Omental fat pad (tissue), 4 donors: ENCODE data around the gene DNAJB14. TPM values are rescaled to one million over a fixed set of nuclear protein-coding genes. Genes with fewer than 3 reads are reported as not detected.

Experiments used
- ATAC-seq: fragments of 150-250 bp; one replicate; pipeline ENCODE4 v1.9.1; 2016; ENCODE audit warnings: mild to moderate bottlenecking, moderate library complexity; ENCODE audit not compliant: low FRiP score
- DNase-seq: peaks from one replicate; pipeline ENCODE4 v3.0.0-alpha.2; 2019; ENCODE audit warnings: low spot score
- CTCF ChIP-seq, 3 donors: fragments of 450-650 bp; IDR thresholded peaks; one replicate each; pipeline ENCODE4 v1.5.1; 2016 to 2017; ENCODE audit warnings: antibody characterized with exemption in 3 of 3, mild to moderate bottlenecking in 3 of 3, moderate library complexity in 2 of 3
- total RNA-seq, 4 donors: library from RNA; depleted of rRNA; stranded (reverse); fragments of >200 nt; gene quantifications; one replicate each; pipeline ENCODE4 v1.1.0, GENCODE V29; 2016

Gene DNAJB14
- total RNA-seq, 4 donors from 2014 or later = 27.7 to 45.2 (median 32.6) TPM

DNA sequence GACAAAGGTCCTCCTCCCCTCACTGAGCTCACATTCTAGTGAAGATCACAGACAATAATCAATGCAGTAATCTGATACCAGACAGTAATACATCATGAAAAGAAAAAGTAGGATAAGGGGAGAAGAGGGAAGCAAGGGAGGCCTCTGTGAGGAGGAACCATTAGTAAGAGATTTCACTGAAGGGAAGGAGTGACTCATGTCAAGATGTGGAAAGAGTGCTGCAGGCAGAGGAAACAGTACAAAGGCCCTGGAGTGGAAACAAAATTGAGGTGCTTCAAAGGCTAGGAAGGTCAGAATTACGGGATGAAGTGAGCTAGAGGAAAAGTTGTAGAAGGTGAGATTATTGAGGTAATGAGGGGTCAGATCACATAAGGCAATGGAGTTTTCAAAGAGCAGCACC, 90.3 kb downstream of the DNAJB14 start:
- no peak for DNase-seq
- peak; percentile 57 for ATAC-seq
- no peak for TF ChIP-seq CTCF (IDR thresholded peaks at IDR 0.05)

- TF ChIP-seq CTCF (IDR thresholded peaks at IDR 0.05) = no peak
- DNase-seq = no peak
- ATAC-seq = no peak
These were observed 90.7 kb downstream of the DNAJB14 start for GRCh38 chr4:99855678-99856077.

DNA sequence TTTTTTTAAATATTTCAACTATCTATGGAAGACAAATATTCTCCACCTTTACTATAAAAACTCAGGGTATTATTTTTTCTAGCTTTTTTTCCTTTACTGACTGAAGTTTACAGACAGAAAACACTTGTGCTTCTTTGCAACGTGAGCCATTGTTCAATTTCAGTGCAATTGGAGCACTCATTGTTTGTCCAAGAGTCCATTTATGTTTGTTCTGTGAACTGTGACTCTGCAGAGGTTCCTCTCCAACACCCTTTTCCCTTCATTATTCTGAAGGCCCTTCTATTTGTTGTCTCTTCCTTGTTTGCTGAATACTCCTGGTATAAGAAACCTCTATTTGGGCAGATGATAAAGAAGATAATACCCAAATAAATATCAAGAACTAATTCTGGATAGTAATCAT, 92.4 kb downstream of the DNAJB14 start:
- DNase-seq (no peak), ATAC-seq (no peak)
- no peak for TF ChIP-seq CTCF (IDR thresholded peaks at IDR 0.05)

- no peak for ATAC-seq
- no peak for TF ChIP-seq CTCF (IDR thresholded peaks at IDR 0.05)
- no peak for DNase-seq
These were observed 93.2 kb downstream of the DNAJB14 start for GRCh38 chr4:99853190-99853589.

- DNase-seq = no peak
- no peak for TF ChIP-seq CTCF (IDR thresholded peaks at IDR 0.05)
- ATAC-seq = no peak
These were observed 94.1 kb downstream of the DNAJB14 start for GRCh38 chr4:99852199-99852749.

DNA sequence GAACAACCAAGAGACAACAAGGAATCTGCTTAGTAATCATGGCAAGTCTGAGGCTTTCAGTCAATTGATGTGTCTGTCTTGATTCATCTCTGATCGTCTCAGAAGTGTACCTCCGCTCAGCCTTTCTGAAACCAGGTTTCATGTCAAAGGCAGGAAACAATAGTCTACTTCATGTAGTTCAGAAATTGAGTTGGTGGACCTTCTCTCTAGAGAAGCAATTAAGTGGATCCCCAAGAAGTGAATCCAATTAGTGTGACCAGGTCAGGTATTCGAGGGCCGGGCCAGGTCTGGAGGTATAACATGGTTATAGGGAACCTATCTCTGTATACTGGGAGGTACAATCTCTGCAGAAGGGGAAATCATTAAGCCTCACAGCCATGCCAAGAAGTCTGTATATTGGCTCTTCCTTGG, 97.8 kb downstream of the DNAJB14 start:
- TF ChIP-seq CTCF (IDR thresholded peaks at IDR 0.05) = no peak
- ATAC-seq = no peak
- DNase-seq = no peak

GRCh38 chr4:99847362-99847976, 98.9 kb downstream of the DNAJB14 start:
- TF ChIP-seq CTCF (IDR thresholded peaks at IDR 0.05) = no peak
- DNase-seq (no peak), ATAC-seq (no peak)
